ENCODE results near the gene FOXN4.

The FOXN4 gene

GRCh38 chr12:109230193-109230592, 78.9 kb downstream of the FOXN4 start:
- Histone ChIP-seq H3K27ac (ENCODE audit: low read depth, low read length) (no peak overlapping the region), H3K4me1 (ENCODE audit: control insufficient read depth in 1 of 2, insufficient read depth in 2 of 2, low read length in 2 of 2) (no peaks in the 10 kb centered on the region), H3K9me3 (ENCODE audit: control insufficient read depth in 1 of 2, low read length in 2 of 2) (no peaks in the 10 kb centered on the region), H3K27me3 (ENCODE audit: control insufficient read depth in 1 of 2, insufficient read depth in 2 of 2, low read length in 2 of 2) (no peaks in the 10 kb centered on the region), H3K36me3 (ENCODE audit: control insufficient read depth in 1 of 2, insufficient read depth in 2 of 2, low read length in 2 of 2) (peaks cover 33 to 69% of the 10 kb centered on the region in 2 donors), H3K4me3 (ENCODE audit: low read depth in 1 of 2, low read length in 2 of 2) (no peak overlapping the region), H3K9ac (ENCODE audit: low read depth in 1 of 2, low read length in 2 of 2) (no peak overlapping the region)

- Histone ChIP-seq H3K36me3 (ENCODE audit: control insufficient read depth in 1 of 2, insufficient read depth in 2 of 2, low read length in 2 of 2) (peaks cover 31 to 68% of the 10 kb centered on the region in 2 donors), H3K4me1 (ENCODE audit: control insufficient read depth in 1 of 2, insufficient read depth in 2 of 2, low read length in 2 of 2) (no peaks in the 10 kb centered on the region), H3K9ac (ENCODE audit: low read depth in 1 of 2, low read length in 2 of 2) (no peak overlapping the region), H3K9me3 (ENCODE audit: control insufficient read depth in 1 of 2, low read length in 2 of 2) (no peaks in the 10 kb centered on the region), H3K27me3 (ENCODE audit: control insufficient read depth in 1 of 2, insufficient read depth in 2 of 2, low read length in 2 of 2) (no peaks in the 10 kb centered on the region), H3K4me3 (ENCODE audit: low read depth in 1 of 2, low read length in 2 of 2) (no peak overlapping the region), H3K27ac (ENCODE audit: low read depth, low read length) (no peak overlapping the region)
Measured at GRCh38 chr12:109228664-109229063, 80.4 kb downstream of the FOXN4 start.
